HepG2 (cell line): ENCODE results near the gene HADHA. TPM values are rescaled to one million over a fixed set of nuclear protein-coding genes. Genes with fewer than 3 reads are reported as not detected.
A peak's percentile ranks its signal among the peaks of the same experiment; 100 is the strongest.

ENCODE experiments used
- DMAP1 ChIP-seq: IDR thresholded peaks from 2 replicates; pipeline ENCODE4 v1.6.1; 2016
- ERF ChIP-seq: IDR thresholded peaks from 2 replicates; pipeline ENCODE4 v1.6.1; 2018; ENCODE audit warnings: missing biosample characterization, missing genetic modification reagents
- FOXK1 ChIP-seq: sonication (generic); formaldehyde crosslinking; IDR thresholded peaks from 2 replicates; pipeline ENCODE4 v1.4.0; 2020; ENCODE audit warnings: low read depth, missing genetic modification reagents, borderline replicate concordance
- MAZ ChIP-seq, 2 experiments: sonication (generic) in 1 of 2; formaldehyde crosslinking in 1 of 2; IDR thresholded peaks; 2 replicates each; pipeline versions ENCODE4 v1.5.0 to v1.6.1; 2012 to 2020; ENCODE audit warnings: low read depth in 2 of 2, mild to moderate bottlenecking in 2 of 2, borderline replicate concordance in 1 of 2, improper control_type of control experiment in 1 of 2, low read length in 1 of 2, missing genetic modification reagents in 1 of 2, moderate library complexity in 1 of 2
- SALL1 ChIP-seq: sonication (generic); formaldehyde crosslinking; IDR thresholded peaks from 2 replicates; pipeline ENCODE4 v1.8.0; 2022; ENCODE audit warnings: mild to moderate bottlenecking, missing genetic modification reagents
- SMARCE1 ChIP-seq: fragments of 450-650 bp; IDR thresholded peaks from 2 replicates; pipeline ENCODE4 v1.6.1; 2017; ENCODE audit warnings: borderline replicate concordance
- TCF7 ChIP-seq: sonication (generic); IDR thresholded peaks from 2 replicates; pipeline ENCODE4 v1.6.1; 2016; ENCODE audit warnings: antibody characterized with exemption, low read depth
- U2AF2 ChIP-seq: fragments of 200-400 bp; formaldehyde crosslinking; IDR thresholded peaks from 2 replicates; pipeline ENCODE4 v1.6.1; 2017; ENCODE audit warnings: low read depth, mild to moderate bottlenecking, low read length
- ZNF33B ChIP-seq: sonication (generic); formaldehyde crosslinking; IDR thresholded peaks from 2 replicates; pipeline ENCODE4 v1.5.1; 2020; ENCODE audit warnings: mild to moderate bottlenecking, missing genetic modification reagents
- ZNF468 ChIP-seq: sonication (generic); formaldehyde crosslinking; IDR thresholded peaks from 2 replicates; pipeline ENCODE4 v1.8.0; 2022; ENCODE audit warnings: mild to moderate bottlenecking, moderate library complexity, missing genetic modification reagents
- ZNF703 ChIP-seq: sonication (generic); formaldehyde crosslinking; IDR thresholded peaks from 2 replicates; pipeline ENCODE4 v1.5.1; 2020; ENCODE audit warnings: missing genetic modification reagents, mild to moderate bottlenecking, moderate library complexity, borderline replicate concordance
- polyA plus RNA-seq, 8 experiments: library from polyadenylated mRNA; depleted of rRNA in 3 of 8; stranded (reverse) in 7 of 8; unstranded in 1 of 8; fragments of >200 nt; fragmentation: Illumina TruSeq in 4 of 8; extraction: Trizol in 4 of 8; gene quantifications; 2 replicates each; pipeline versions ENCODE4 v1.2.1 to v1.2.3, GENCODE V29; 2011 to 2016; ENCODE audit warnings: low read depth in 4 of 8, missing spikeins in 1 of 8, mixed read lengths in 1 of 8; ENCODE audit not compliant: insufficient read depth in 1 of 8
- total RNA-seq, 5 experiments: library from RNA; depleted of rRNA; stranded (reverse); fragments of >200 nt; fragmentation: Illumina TruSeq; extraction: Trizol; gene quantifications; 2 replicates each; pipeline ENCODE4 v1.2.3, GENCODE V29; 2016; ENCODE audit warnings: low read depth in 1 of 5
- TF ChIP-seq, protein P1 (sequence below): sonication (generic); formaldehyde crosslinking; IDR thresholded peaks from 2 replicates; pipeline ENCODE4 v1.8.1; 2022; ENCODE audit warnings: low read depth, mild to moderate bottlenecking, missing genetic modification reagents
- TF ChIP-seq, protein P2 (sequence below): IDR thresholded peaks from 2 replicates; pipeline ENCODE4 v1.4.0; 2020; ENCODE audit warnings: mild to moderate bottlenecking, missing genetic modification reagents
- TF ChIP-seq, protein P3 (sequence below): sonication (generic); formaldehyde crosslinking; IDR thresholded peaks from 2 replicates; pipeline ENCODE4 v1.4.0; 2020; ENCODE audit warnings: missing genetic modification reagents
- TF ChIP-seq, protein P4 (sequence below): sonication (generic); formaldehyde crosslinking; IDR thresholded peaks from 2 replicates; pipeline ENCODE4 v1.4.0; 2020; ENCODE audit warnings: missing genetic modification reagents, borderline replicate concordance

The HADHA gene
- total and polyA plus RNA-seq, 2 of the 13 experiments (the other 11 are each of a cell fraction or from before 2014, with no cell fraction given) = 102 to 270 TPM

DNA sequence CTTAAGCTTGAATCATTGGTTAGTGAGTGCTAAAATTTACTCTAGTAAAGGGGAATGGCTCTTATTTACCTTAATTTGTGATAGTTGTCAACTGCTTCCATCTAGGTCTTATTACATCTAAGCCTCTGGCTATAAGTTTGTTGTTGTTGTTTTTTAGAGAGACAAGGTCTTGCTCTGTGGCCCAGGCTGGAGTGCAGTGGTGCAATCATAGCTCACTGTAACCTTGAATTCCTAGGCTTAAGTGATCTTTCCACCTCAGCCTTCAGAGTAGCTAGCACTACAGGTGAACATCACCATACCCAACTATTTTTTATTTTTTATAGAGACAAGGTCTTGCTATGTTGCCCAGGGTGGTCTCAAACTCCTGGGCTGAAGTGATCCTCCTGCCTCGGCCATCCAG, 6.6 kb downstream of the HADHA start (continued):
- TF ChIP-seq, protein P1, sequence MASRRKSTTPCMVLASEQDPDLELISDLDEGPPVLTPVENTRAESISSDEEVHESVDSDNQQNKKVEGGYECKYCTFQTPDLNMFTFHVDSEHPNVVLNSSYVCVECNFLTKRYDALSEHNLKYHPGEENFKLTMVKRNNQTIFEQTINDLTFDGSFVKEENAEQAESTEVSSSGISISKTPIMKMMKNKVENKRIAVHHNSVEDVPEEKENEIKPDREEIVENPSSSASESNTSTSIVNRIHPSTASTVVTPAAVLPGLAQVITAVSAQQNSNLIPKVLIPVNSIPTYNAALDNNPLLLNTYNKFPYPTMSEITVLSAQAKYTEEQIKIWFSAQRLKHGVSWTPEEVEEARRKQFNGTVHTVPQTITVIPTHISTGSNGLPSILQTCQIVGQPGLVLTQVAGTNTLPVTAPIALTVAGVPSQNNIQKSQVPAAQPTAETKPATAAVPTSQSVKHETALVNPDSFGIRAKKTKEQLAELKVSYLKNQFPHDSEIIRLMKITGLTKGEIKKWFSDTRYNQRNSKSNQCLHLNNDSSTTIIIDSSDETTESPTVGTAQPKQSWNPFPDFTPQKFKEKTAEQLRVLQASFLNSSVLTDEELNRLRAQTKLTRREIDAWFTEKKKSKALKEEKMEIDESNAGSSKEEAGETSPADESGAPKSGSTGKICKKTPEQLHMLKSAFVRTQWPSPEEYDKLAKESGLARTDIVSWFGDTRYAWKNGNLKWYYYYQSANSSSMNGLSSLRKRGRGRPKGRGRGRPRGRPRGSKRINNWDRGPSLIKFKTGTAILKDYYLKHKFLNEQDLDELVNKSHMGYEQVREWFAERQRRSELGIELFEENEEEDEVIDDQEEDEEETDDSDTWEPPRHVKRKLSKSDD = no peak
- no peak for TF ChIP-seq U2AF2
- TF ChIP-seq ERF (CRISPR knock-in tag) = no peak
- no peak for TF ChIP-seq ZNF468
- no peak for TF ChIP-seq ZNF33B (CRISPR knock-in tag)
- no peak for TF ChIP-seq ZNF703 (CRISPR knock-in tag)
- TF ChIP-seq SMARCE1 = no peak
- TF ChIP-seq TCF7 = no peak
- TF ChIP-seq, protein P2, sequence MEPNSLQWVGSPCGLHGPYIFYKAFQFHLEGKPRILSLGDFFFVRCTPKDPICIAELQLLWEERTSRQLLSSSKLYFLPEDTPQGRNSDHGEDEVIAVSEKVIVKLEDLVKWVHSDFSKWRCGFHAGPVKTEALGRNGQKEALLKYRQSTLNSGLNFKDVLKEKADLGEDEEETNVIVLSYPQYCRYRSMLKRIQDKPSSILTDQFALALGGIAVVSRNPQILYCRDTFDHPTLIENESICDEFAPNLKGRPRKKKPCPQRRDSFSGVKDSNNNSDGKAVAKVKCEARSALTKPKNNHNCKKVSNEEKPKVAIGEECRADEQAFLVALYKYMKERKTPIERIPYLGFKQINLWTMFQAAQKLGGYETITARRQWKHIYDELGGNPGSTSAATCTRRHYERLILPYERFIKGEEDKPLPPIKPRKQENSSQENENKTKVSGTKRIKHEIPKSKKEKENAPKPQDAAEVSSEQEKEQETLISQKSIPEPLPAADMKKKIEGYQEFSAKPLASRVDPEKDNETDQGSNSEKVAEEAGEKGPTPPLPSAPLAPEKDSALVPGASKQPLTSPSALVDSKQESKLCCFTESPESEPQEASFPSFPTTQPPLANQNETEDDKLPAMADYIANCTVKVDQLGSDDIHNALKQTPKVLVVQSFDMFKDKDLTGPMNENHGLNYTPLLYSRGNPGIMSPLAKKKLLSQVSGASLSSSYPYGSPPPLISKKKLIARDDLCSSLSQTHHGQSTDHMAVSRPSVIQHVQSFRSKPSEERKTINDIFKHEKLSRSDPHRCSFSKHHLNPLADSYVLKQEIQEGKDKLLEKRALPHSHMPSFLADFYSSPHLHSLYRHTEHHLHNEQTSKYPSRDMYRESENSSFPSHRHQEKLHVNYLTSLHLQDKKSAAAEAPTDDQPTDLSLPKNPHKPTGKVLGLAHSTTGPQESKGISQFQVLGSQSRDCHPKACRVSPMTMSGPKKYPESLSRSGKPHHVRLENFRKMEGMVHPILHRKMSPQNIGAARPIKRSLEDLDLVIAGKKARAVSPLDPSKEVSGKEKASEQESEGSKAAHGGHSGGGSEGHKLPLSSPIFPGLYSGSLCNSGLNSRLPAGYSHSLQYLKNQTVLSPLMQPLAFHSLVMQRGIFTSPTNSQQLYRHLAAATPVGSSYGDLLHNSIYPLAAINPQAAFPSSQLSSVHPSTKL (CRISPR knock-in tag) = 0 out of 2 replicates have a peak, but pooled peaks have one; percentile 10
- TF ChIP-seq, protein P3, sequence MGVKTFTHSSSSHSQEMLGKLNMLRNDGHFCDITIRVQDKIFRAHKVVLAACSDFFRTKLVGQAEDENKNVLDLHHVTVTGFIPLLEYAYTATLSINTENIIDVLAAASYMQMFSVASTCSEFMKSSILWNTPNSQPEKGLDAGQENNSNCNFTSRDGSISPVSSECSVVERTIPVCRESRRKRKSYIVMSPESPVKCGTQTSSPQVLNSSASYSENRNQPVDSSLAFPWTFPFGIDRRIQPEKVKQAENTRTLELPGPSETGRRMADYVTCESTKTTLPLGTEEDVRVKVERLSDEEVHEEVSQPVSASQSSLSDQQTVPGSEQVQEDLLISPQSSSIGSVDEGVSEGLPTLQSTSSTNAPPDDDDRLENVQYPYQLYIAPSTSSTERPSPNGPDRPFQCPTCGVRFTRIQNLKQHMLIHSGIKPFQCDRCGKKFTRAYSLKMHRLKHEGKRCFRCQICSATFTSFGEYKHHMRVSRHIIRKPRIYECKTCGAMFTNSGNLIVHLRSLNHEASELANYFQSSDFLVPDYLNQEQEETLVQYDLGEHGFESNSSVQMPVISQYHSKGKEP = no peak
- TF ChIP-seq, protein P4, sequence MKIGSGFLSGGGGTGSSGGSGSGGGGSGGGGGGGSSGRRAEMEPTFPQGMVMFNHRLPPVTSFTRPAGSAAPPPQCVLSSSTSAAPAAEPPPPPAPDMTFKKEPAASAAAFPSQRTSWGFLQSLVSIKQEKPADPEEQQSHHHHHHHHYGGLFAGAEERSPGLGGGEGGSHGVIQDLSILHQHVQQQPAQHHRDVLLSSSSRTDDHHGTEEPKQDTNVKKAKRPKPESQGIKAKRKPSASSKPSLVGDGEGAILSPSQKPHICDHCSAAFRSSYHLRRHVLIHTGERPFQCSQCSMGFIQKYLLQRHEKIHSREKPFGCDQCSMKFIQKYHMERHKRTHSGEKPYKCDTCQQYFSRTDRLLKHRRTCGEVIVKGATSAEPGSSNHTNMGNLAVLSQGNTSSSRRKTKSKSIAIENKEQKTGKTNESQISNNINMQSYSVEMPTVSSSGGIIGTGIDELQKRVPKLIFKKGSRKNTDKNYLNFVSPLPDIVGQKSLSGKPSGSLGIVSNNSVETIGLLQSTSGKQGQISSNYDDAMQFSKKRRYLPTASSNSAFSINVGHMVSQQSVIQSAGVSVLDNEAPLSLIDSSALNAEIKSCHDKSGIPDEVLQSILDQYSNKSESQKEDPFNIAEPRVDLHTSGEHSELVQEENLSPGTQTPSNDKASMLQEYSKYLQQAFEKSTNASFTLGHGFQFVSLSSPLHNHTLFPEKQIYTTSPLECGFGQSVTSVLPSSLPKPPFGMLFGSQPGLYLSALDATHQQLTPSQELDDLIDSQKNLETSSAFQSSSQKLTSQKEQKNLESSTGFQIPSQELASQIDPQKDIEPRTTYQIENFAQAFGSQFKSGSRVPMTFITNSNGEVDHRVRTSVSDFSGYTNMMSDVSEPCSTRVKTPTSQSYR (CRISPR knock-in tag) = no peak
- TF ChIP-seq MAZ (IDR thresholded peaks at IDR 0.05; ENCODE audit: borderline replicate concordance, low read depth, low read length) = no peak
- TF ChIP-seq MAZ (CRISPR knock-in tag; IDR thresholded peaks at IDR 0.05; ENCODE audit: low read depth) = 0 out of 2 replicates have a peak, but pooled peaks have one; percentile 9
- peak; percentile 23; the same call in 1 of the 2 replicates for TF ChIP-seq SALL1 (CRISPR knock-in tag)
- peak; percentile 41; the same call in 1 of the 2 replicates for TF ChIP-seq FOXK1 (CRISPR knock-in tag)
- no peak for TF ChIP-seq DMAP1 (CRISPR knock-in tag)
